GM23338 (cell line): Measurements from ENCODE around the gene PDC. TPM values are rescaled to one million over a fixed set of nuclear protein-coding genes. Genes with fewer than 3 reads are reported as not detected.

Source experiments
- ATAC-seq: fragments of 200-7000 bp; cut with Tn5 transposase; 3 replicates; pipeline ENCODE4 v1.9.1; 2020
- DNase-seq: peaks from one replicate; pipeline ENCODE4 v3.0.0-alpha.2; 2015; ENCODE audit warnings: low spot score
- H2AFZ ChIP-seq: fragments of 200-600 bp; sonication (generic); 2 replicates; pipeline ENCODE4 v1.8.0; 2016; ENCODE audit warnings: antibody characterized with exemption, mild to moderate bottlenecking, moderate library complexity
- H3F3A ChIP-seq: fragments of 200-600 bp; sonication (generic); replicated peaks from 2 replicates; pipeline ENCODE4 v1.8.0; 2017; ENCODE audit warnings: antibody characterized with exemption, mixed run types, low read depth
- H3K27ac ChIP-seq: fragments of 200-600 bp; sonication (generic); 2 replicates; pipeline ENCODE4 v1.6.1; 2016; ENCODE audit warnings: low read depth
- H3K27me3 ChIP-seq: fragments of 200-600 bp; sonication (generic); 2 replicates; pipeline ENCODE4 v1.8.0; 2016; ENCODE audit warnings: mild to moderate bottlenecking, mixed run types, moderate library complexity; ENCODE audit not compliant: insufficient read depth
- H3K36me3 ChIP-seq: fragments of 200-600 bp; sonication (generic); 2 replicates; pipeline ENCODE4 v1.8.0; 2016; ENCODE audit warnings: mild to moderate bottlenecking; ENCODE audit not compliant: insufficient read depth
- H3K4me1 ChIP-seq: fragments of 200-600 bp; sonication (generic); 2 replicates; pipeline ENCODE4 v1.8.0; 2016; ENCODE audit warnings: mild to moderate bottlenecking, moderate library complexity; ENCODE audit not compliant: insufficient read depth
- H3K4me2 ChIP-seq: fragments of 200-600 bp; sonication (generic); 2 replicates; pipeline ENCODE4 v1.7.1; 2017; ENCODE audit warnings: mixed run types
- H3K4me3 ChIP-seq: fragments of 200-600 bp; sonication (generic); 2 replicates; pipeline ENCODE4 v1.6.1; 2016; ENCODE audit warnings: mixed run types
- H3K79me2 ChIP-seq: fragments of 200-600 bp; sonication (generic); replicated peaks from 2 replicates; pipeline ENCODE4 v1.8.0; 2017; ENCODE audit warnings: mild to moderate bottlenecking; ENCODE audit not compliant: insufficient read depth
- H3K9me2 ChIP-seq: fragments of 200-600 bp; sonication (generic); 2 replicates; pipeline ENCODE4 v1.8.0; 2017; ENCODE audit not compliant: insufficient read depth
- H4K20me1 ChIP-seq: fragments of 200-600 bp; sonication (generic); replicated peaks from 2 replicates; pipeline ENCODE4 v1.8.0; 2017; ENCODE audit warnings: mild to moderate bottlenecking; ENCODE audit not compliant: insufficient read depth
- H3K27ac Mint-ChIP-seq: 2 replicates; pipeline ENCODE4 v1.8.0; 2020; ENCODE audit warnings: inconsistent platforms, mild to moderate bottlenecking, moderate library complexity, mixed read lengths
- H3K27me3 Mint-ChIP-seq: 3 replicates; pipeline ENCODE4 v1.8.0; 2022; ENCODE audit warnings: low read depth, mild to moderate bottlenecking, moderate library complexity, mixed read lengths, inconsistent platforms; ENCODE audit not compliant: insufficient read depth, poor library complexity
- H3K36me3 Mint-ChIP-seq: 3 replicates; pipeline ENCODE4 v1.8.0; 2021; ENCODE audit warnings: low read depth, mild to moderate bottlenecking, inconsistent platforms, moderate library complexity, mixed read lengths
- H3K4me1 Mint-ChIP-seq: 3 replicates; pipeline ENCODE4 v1.8.0; 2020; ENCODE audit warnings: mild to moderate bottlenecking, inconsistent platforms, mixed read lengths
- H3K4me3 Mint-ChIP-seq: 3 replicates; pipeline ENCODE4 v1.8.0; 2021; ENCODE audit warnings: moderate library complexity, mild to moderate bottlenecking, inconsistent platforms, mixed read lengths
- H3K9me3 Mint-ChIP-seq: 3 replicates; pipeline ENCODE4 v1.8.0; 2020; ENCODE audit warnings: moderate library complexity, mild to moderate bottlenecking, inconsistent platforms, mixed read lengths
- CREB1 ChIP-seq: fragments of 250-450 bp; sonication (Bioruptor Pico); IDR thresholded peaks from 2 replicates; pipeline ENCODE4 v1.5.0; 2020; ENCODE audit warnings: low read depth, mild to moderate bottlenecking, moderate library complexity
- EZH2 ChIP-seq: fragments of 200-600 bp; sonication (generic); IDR thresholded peaks from one replicate; pipeline ENCODE4 v1.8.0; 2017; ENCODE audit warnings: antibody characterized with exemption, mild to moderate bottlenecking, low read depth; ENCODE audit not compliant: unreplicated experiment
- EZH2phosphoT487 ChIP-seq: fragments of 200-600 bp; sonication (generic); IDR thresholded peaks from one replicate; pipeline ENCODE4 v1.8.1; 2018; ENCODE audit warnings: antibody characterized with exemption; ENCODE audit not compliant: unreplicated experiment
- JUNB ChIP-seq: IDR thresholded peaks from one replicate; pipeline ENCODE4 v1.6.1; 2016; ENCODE audit warnings: antibody characterized with exemption; ENCODE audit not compliant: unreplicated experiment
- NANOG ChIP-seq: IDR thresholded peaks from 2 replicates; pipeline ENCODE4 v1.6.1; 2016; ENCODE audit warnings: antibody characterized with exemption, borderline replicate concordance
- REST ChIP-seq: IDR thresholded peaks from one replicate; pipeline ENCODE4 v1.6.1; 2018; ENCODE audit warnings: antibody characterized with exemption; ENCODE audit not compliant: unreplicated experiment
- STAT1 ChIP-seq: IDR thresholded peaks from one replicate; pipeline ENCODE4 v1.6.1; 2016; ENCODE audit warnings: antibody characterized with exemption; ENCODE audit not compliant: unreplicated experiment
- ZNF114 ChIP-seq: fragments of 250-450 bp; sonication (Bioruptor Pico); IDR thresholded peaks from 2 replicates; pipeline ENCODE4 v1.5.0; 2020; ENCODE audit warnings: mild to moderate bottlenecking, moderate library complexity
- ZNF331 ChIP-seq: fragments of 250-450 bp; sonication (Bioruptor Pico); IDR thresholded peaks from 2 replicates; pipeline ENCODE4 v1.5.0; 2020; ENCODE audit warnings: low read depth, mild to moderate bottlenecking, moderate library complexity
- long read RNA-seq: library from polyadenylated mRNA; unstranded; transcript quantifications from one replicate; pipeline ENCODE4 v2.0.0, GENCODE V29; 2020; ENCODE audit not compliant: unreplicated experiment
- polyA plus RNA-seq: library from polyadenylated mRNA; unstranded; fragments of >200 nt; fragmentation: Nextera tagmentation; extraction: Ambion mirVana; gene quantifications from 2 replicates; pipeline ENCODE4 v1.2.1, GENCODE V29; 2016
- total RNA-seq: library from RNA; depleted of rRNA; stranded (reverse); fragments of >200 nt; shearing (Covaris generic); gene quantifications from 2 replicates; pipeline ENCODE4 v1.2.3, GENCODE V29; 2014; rRNA removed
- TF ChIP-seq, protein P1 (sequence below), 2 experiments: fragments of 200-600 bp in 1 of 2; sonication (generic) in 1 of 2; conservative IDR thresholded peaks; 2 replicates each; pipeline versions ENCODE4 v1.5.1 to v1.6.1; 2016 to 2017; ENCODE audit warnings: antibody characterized with exemption in 2 of 2, low read depth in 2 of 2, mild to moderate bottlenecking in 2 of 2, moderate library complexity in 1 of 2

Gene PDC
- total RNA-seq (not detected in 2 replicates), polyA plus RNA-seq (not detected in 2 replicates)
- long read RNA-seq = 0 reads

DNA sequence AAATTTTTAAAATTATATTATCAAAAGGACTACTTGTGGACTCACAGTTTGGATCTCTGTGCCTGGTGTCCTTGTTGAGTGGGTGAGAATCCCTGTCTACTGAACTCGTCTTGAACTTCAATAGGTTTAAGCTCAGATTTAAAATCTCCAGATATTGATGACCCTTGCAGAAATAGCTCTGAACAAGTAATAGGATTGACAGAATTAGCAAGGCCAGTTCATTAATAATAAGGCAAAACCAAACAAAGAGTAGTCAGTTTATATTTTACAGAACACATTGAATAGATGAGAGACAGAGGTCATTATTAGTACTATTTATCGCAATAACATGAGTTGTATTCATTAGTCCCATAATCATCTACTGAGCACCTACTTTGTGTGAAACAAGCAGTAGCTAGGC is at the start of gene PDC:
TSS of gene PDC (minus strand) at position 101 of the 400 bp plus-strand sequence. CDS start 11,655 bp downstream, outside the sequence.
- no peaks in the 10 kb centered on the region for H3K36me3 Mint-ChIP-seq
- DNase-seq (no peak), ATAC-seq (no peak)
- Histone ChIP-seq H3F3A (no peaks in the 10 kb centered on the region), H3K4me2 (no peak within 1 kb of the TSS), H3K36me3 (no peaks in the 10 kb centered on the region), H3K4me1 (no peaks in the 10 kb centered on the region), H3K27ac (no peak within 1 kb of the TSS), H3K4me3 (no peak within 1 kb of the TSS), H3K27me3 (no peaks in the 10 kb centered on the region), H3K79me2 (no peaks in the 10 kb centered on the region), H2AFZ (no peak within 1 kb of the TSS), H4K20me1 (no peaks in the 10 kb centered on the region), H3K9me2 (no peaks in the 10 kb centered on the region)
- no peak for TF ChIP-seq EZH2
- TF ChIP-seq STAT1 = no peak
- TF ChIP-seq EZH2phosphoT487 = no peak
- TF ChIP-seq JUNB = no peak
- TF ChIP-seq ZNF331 (CRISPR knock-in tag) = no peak
- TF ChIP-seq, protein P1, sequence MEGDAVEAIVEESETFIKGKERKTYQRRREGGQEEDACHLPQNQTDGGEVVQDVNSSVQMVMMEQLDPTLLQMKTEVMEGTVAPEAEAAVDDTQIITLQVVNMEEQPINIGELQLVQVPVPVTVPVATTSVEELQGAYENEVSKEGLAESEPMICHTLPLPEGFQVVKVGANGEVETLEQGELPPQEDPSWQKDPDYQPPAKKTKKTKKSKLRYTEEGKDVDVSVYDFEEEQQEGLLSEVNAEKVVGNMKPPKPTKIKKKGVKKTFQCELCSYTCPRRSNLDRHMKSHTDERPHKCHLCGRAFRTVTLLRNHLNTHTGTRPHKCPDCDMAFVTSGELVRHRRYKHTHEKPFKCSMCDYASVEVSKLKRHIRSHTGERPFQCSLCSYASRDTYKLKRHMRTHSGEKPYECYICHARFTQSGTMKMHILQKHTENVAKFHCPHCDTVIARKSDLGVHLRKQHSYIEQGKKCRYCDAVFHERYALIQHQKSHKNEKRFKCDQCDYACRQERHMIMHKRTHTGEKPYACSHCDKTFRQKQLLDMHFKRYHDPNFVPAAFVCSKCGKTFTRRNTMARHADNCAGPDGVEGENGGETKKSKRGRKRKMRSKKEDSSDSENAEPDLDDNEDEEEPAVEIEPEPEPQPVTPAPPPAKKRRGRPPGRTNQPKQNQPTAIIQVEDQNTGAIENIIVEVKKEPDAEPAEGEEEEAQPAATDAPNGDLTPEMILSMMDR (conservative IDR thresholded peaks at IDR 0.05; ENCODE audit: low read depth in 2 of 2) = no peak
- no peak for TF ChIP-seq ZNF114
- no peak for TF ChIP-seq NANOG
- no peak for TF ChIP-seq REST
- no peak for TF ChIP-seq CREB1 (CRISPR knock-in tag)
- no peak within 1 kb of the TSS for H3K27ac Mint-ChIP-seq
- H3K27me3 Mint-ChIP-seq = no peaks in the 10 kb centered on the region
- H3K9me3 Mint-ChIP-seq = no peaks in the 10 kb centered on the region
- H3K4me3 Mint-ChIP-seq = no peak within 1 kb of the TSS
- H3K4me1 Mint-ChIP-seq = peaks cover 6% of the 10 kb centered on the region; the same call in 2 of the 3 replicates

DNA sequence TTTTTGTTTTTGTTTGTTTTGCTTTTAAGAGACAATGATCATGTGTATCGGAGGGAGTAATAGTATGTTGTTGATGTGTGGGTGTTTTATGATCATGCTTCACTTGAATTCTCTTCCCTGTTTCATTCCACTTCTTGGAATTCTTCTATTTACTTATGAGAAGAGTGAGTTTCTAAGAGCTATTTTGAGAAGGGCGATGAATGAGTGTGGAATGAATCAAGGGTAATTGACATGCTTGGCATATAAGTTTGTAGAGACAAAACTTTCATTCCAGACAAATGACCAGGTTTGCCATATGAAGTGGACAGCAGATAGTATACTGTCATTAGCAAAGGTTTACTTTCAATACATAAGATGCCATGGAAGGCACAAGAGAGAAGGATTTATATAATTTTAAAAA is 42.3 kb upstream of the PDC start:
- no peak for DNase-seq
- Histone ChIP-seq H3K9me2 (no peaks in the 10 kb centered on the region), H2AFZ (no peak overlapping the region), H3K27ac (no peak overlapping the region), H3K27me3 (no peaks in the 10 kb centered on the region), H4K20me1 (no peaks in the 10 kb centered on the region), H3K36me3 (no peaks in the 10 kb centered on the region), H3K4me1 (peaks cover 6% of the 10 kb centered on the region; the same call in 1 of the 2 replicates), H3K79me2 (no peaks in the 10 kb centered on the region), H3K4me2 (no peak overlapping the region), H3K4me3 (no peak overlapping the region), H3F3A (no peaks in the 10 kb centered on the region)
- no peak for ATAC-seq
- Mint-ChIP-seq H3K27ac (no peak overlapping the region), H3K9me3 (peaks cover 14% of the 10 kb centered on the region), H3K4me3 (no peak overlapping the region), H3K4me1 (peaks cover 19% of the 10 kb centered on the region), H3K36me3 (peaks cover 3% of the 10 kb centered on the region; the same call in 2 of the 3 replicates), H3K27me3 (peaks cover 3% of the 10 kb centered on the region)
- TF ChIP-seq EZH2phosphoT487 = no peak
- no peak for TF ChIP-seq EZH2
- TF ChIP-seq JUNB = no peak
- TF ChIP-seq REST = no peak
